H9 (cell line): Measurements from ENCODE around the gene EDAR. TPM values are rescaled to one million over a fixed set of nuclear protein-coding genes. Genes with fewer than 3 reads are reported as not detected.

Experiments used
- DNase-seq: peaks from one replicate; pipeline ENCODE4 v3.0.0-alpha.2; 2017
- H2AFZ ChIP-seq: one replicate; pipeline ENCODE4 v1.6.1; 2013; ENCODE audit warnings: mild to moderate bottlenecking, low read length, control low read depth, moderate library complexity
- H2AK5ac ChIP-seq: 2 replicates; pipeline ENCODE4 v1.6.1; 2013; ENCODE audit warnings: low read length, control low read depth, mixed read lengths; ENCODE audit not compliant: insufficient read length
- H2BK120ac ChIP-seq: one replicate; pipeline ENCODE4 v1.6.1; 2013; ENCODE audit warnings: low read depth, mild to moderate bottlenecking, low read length, control low read depth, inconsistent platforms; ENCODE audit not compliant: poor library complexity, severe bottlenecking
- H2BK12ac ChIP-seq: 2 replicates; pipeline ENCODE4 v1.6.1; 2013; ENCODE audit warnings: low read length, control low read depth, mixed read lengths, low read depth; ENCODE audit not compliant: insufficient read length
- H2BK15ac ChIP-seq: 2 replicates; pipeline ENCODE4 v1.6.1; 2013; ENCODE audit warnings: low read depth, low read length, control low read depth
- H2BK20ac ChIP-seq: one replicate; pipeline ENCODE4 v1.6.1; 2013; ENCODE audit warnings: low read depth, mild to moderate bottlenecking, low read length, control low read depth, inconsistent platforms; ENCODE audit not compliant: poor library complexity, severe bottlenecking
- H2BK5ac ChIP-seq: 2 replicates; pipeline ENCODE4 v1.6.1; 2013; ENCODE audit warnings: low read length, control low read depth, mixed read lengths; ENCODE audit not compliant: insufficient read length
- H3K14ac ChIP-seq: 2 replicates; pipeline ENCODE4 v1.6.1; 2013; ENCODE audit warnings: low read length, control low read depth; ENCODE audit not compliant: insufficient read depth
- H3K18ac ChIP-seq: 2 replicates; pipeline ENCODE4 v1.6.1; 2013; ENCODE audit warnings: low read depth, mild to moderate bottlenecking, mixed read lengths, low read length, control low read depth; ENCODE audit not compliant: insufficient read length
- H3K23ac ChIP-seq: 2 replicates; pipeline ENCODE4 v1.6.1; 2013; ENCODE audit warnings: low read length, control low read depth, mixed read lengths, low read depth; ENCODE audit not compliant: insufficient read length
- H3K23me2 ChIP-seq: 2 replicates; pipeline ENCODE4 v1.6.1; 2013; ENCODE audit warnings: low read depth, mild to moderate bottlenecking, mixed read lengths, low read length, control low read depth; ENCODE audit not compliant: insufficient read length, poor library complexity, severe bottlenecking
- H3K27ac ChIP-seq: 2 replicates; pipeline ENCODE4 v1.5.1; 2013; ENCODE audit warnings: low read length, control low read depth, mixed read lengths, low read depth; ENCODE audit not compliant: insufficient read length
- H3K27me3 ChIP-seq: 2 replicates; pipeline ENCODE4 v1.6.1; 2013; ENCODE audit warnings: low read length, control low read depth, inconsistent platforms; ENCODE audit not compliant: insufficient read depth
- H3K4ac ChIP-seq: 2 replicates; pipeline ENCODE4 v1.6.1; 2013; ENCODE audit warnings: low read depth, mild to moderate bottlenecking, control low read depth, inconsistent platforms, low read length, moderate library complexity
- H3K4me1 ChIP-seq: 2 replicates; pipeline ENCODE4 v1.6.1; 2013; ENCODE audit warnings: low read length, control low read depth, inconsistent platforms; ENCODE audit not compliant: insufficient read depth
- H3K4me2 ChIP-seq: 2 replicates; pipeline ENCODE4 v1.6.1; 2013; ENCODE audit warnings: low read length, control low read depth, mixed read lengths; ENCODE audit not compliant: insufficient read length, insufficient read depth
- H3K56ac ChIP-seq: 2 replicates; pipeline ENCODE4 v1.6.1; 2013; ENCODE audit warnings: low read depth, mild to moderate bottlenecking, mixed read lengths, low read length, control low read depth; ENCODE audit not compliant: insufficient read length
- H3K79me1 ChIP-seq: 2 replicates; pipeline ENCODE4 v1.6.1; 2013; ENCODE audit warnings: low read depth, mild to moderate bottlenecking, moderate library complexity, low read length, control low read depth, inconsistent platforms; ENCODE audit not compliant: insufficient read depth, poor library complexity, severe bottlenecking
- H3K79me2 ChIP-seq: 2 replicates; pipeline ENCODE4 v1.6.1; 2013; ENCODE audit warnings: low read length, control low read depth, inconsistent platforms; ENCODE audit not compliant: insufficient read depth
- H3K9ac ChIP-seq: 2 replicates; pipeline ENCODE4 v1.6.1; 2013; ENCODE audit warnings: low read length, control low read depth, mixed read lengths; ENCODE audit not compliant: insufficient read length; ENCODE audit errors: extremely low read depth
- H3K9me3 ChIP-seq: one replicate; pipeline ENCODE4 v1.6.1; 2013; ENCODE audit warnings: low read depth, low read length, inconsistent platforms; ENCODE audit not compliant: control insufficient read depth
- H3T11ph ChIP-seq: one replicate; pipeline ENCODE4 v1.6.1; 2013; ENCODE audit warnings: mild to moderate bottlenecking, low read length, control low read depth, inconsistent platforms
- H4K20me1 ChIP-seq: one replicate; pipeline ENCODE4 v1.6.1; 2013; ENCODE audit not compliant: control insufficient read depth, insufficient read length, insufficient read depth
- H4K5ac ChIP-seq: 2 replicates; pipeline ENCODE4 v1.6.1; 2013; ENCODE audit warnings: low read depth, mild to moderate bottlenecking, mixed read lengths, low read length, control low read depth; ENCODE audit not compliant: insufficient read length
- H4K8ac ChIP-seq: replicated peaks from 2 replicates; pipeline ENCODE4 v1.6.1; 2013; ENCODE audit warnings: low read length, control low read depth, mixed read lengths, low read depth; ENCODE audit not compliant: insufficient read length
- H4K91ac ChIP-seq: 2 replicates; pipeline ENCODE4 v1.6.1; 2013; ENCODE audit warnings: low read depth, mild to moderate bottlenecking, moderate library complexity, mixed read lengths, low read length, control low read depth; ENCODE audit not compliant: insufficient read length
- H3K27ac Mint-ChIP-seq, 3 experiments: 2 replicates in 2 of 3; 3 replicates in 1 of 3; pipeline ENCODE4 v1.8.0; 2020 to 2021; ENCODE audit warnings: mixed read lengths in 3 of 3, mild to moderate bottlenecking in 1 of 3, moderate library complexity in 1 of 3
- H3K27me3 Mint-ChIP-seq: 2 replicates; pipeline ENCODE4 v1.8.0; 2021; ENCODE audit warnings: low read depth, mild to moderate bottlenecking, moderate library complexity, mixed read lengths
- H3K36me3 Mint-ChIP-seq, 3 experiments: 2 replicates in 2 of 3; 3 replicates in 1 of 3; pipeline ENCODE4 v1.8.0; 2020 to 2021; ENCODE audit warnings: low read depth in 3 of 3, mixed read lengths in 3 of 3; ENCODE audit not compliant: insufficient read depth in 1 of 3
- H3K4me1 Mint-ChIP-seq, 2 experiments: 2 replicates each; pipeline ENCODE4 v1.8.0; 2020; ENCODE audit warnings: mixed read lengths in 2 of 2
- H3K4me3 Mint-ChIP-seq, 2 experiments: 2 replicates in 1 of 2; 3 replicates in 1 of 2; pipeline ENCODE4 v1.8.0; 2020 to 2021; ENCODE audit warnings: mild to moderate bottlenecking in 2 of 2, mixed read lengths in 2 of 2, moderate library complexity in 1 of 2
- H3K9me3 Mint-ChIP-seq, 2 experiments: 2 replicates in 1 of 2; 3 replicates in 1 of 2; pipeline ENCODE4 v1.8.0; 2020; ENCODE audit warnings: mild to moderate bottlenecking in 2 of 2, mixed read lengths in 2 of 2, moderate library complexity in 1 of 2
- WGBS: extraction: QIAGEN DNeasy Blood & Tissue Kit; methylation state at CpG from one replicate; pipeline ENCODE4 v1.1.7; 2013; ENCODE audit warnings: missing lambda C conversion rate, low lambda C conversion rate, mixed read lengths; ENCODE audit not compliant: insufficient read length; ENCODE audit errors: extremely low coverage; 5-methylcytosine and 5-hydroxymethylcytosine counted together
- total RNA-seq: library from RNA; stranded (reverse); gene quantifications from 2 replicates; pipeline ENCODE4 v1.2.1, GENCODE V29; 2021
- TF ChIP-seq, protein P1 (sequence below): fragments of 200-600 bp; sonication (generic); conservative IDR thresholded peaks from 3 replicates; pipeline ENCODE4 v1.8.0; 2021; ENCODE audit warnings: antibody characterized with exemption, mild to moderate bottlenecking

Gene EDAR
- total RNA-seq, 1 experiment from 2014 or later = not detected

GRCh38 chr2:108938077-108938710 lies 50.8 kb downstream of the EDAR start:
- Histone ChIP-seq H3K27ac (no peak overlapping the region), H3K14ac (no peak overlapping the region), H2BK5ac (no peak overlapping the region), H3K79me1 (no peaks in the 10 kb centered on the region), H2BK12ac (no peak overlapping the region), H4K5ac (no peak overlapping the region), H4K8ac (no peak overlapping the region), H3K4me1 (no peaks in the 10 kb centered on the region), H2BK20ac (no peak overlapping the region), H2AFZ (no peak overlapping the region), H3K27me3 (no peaks in the 10 kb centered on the region), H3K18ac (no peak overlapping the region), H3K9me3 (no peaks in the 10 kb centered on the region), H2BK15ac (no peak overlapping the region), H3K4me2 (no peak overlapping the region), H2AK5ac (no peak overlapping the region), H2BK120ac (no peak overlapping the region), H4K91ac (no peak overlapping the region), H3T11ph (no peak overlapping the region), H4K20me1 (no peaks in the 10 kb centered on the region), H3K23ac (no peak overlapping the region), H3K4ac (no peak overlapping the region), H3K23me2 (no peaks in the 10 kb centered on the region), H3K79me2 (no peaks in the 10 kb centered on the region), H3K9ac (no peak overlapping the region), H3K56ac (no peak overlapping the region)
- no peak overlapping the region for H3K4me3 Mint-ChIP-seq
- H3K36me3 Mint-ChIP-seq = no peaks in the 10 kb centered on the region
- H3K4me1 Mint-ChIP-seq = peaks cover 29 to 34% of the 10 kb centered on the region in 2 experiments
- no CpG with 5 or more reads among the region's 9 CpGs for WGBS
- peaks cover 3% of the 10 kb centered on the region; the same call in 1 of the 2 replicates for H3K27me3 Mint-ChIP-seq
- H3K27ac Mint-ChIP-seq = no peak overlapping the region
- no peaks in the 10 kb centered on the region for H3K9me3 Mint-ChIP-seq
- TF ChIP-seq, protein P1, sequence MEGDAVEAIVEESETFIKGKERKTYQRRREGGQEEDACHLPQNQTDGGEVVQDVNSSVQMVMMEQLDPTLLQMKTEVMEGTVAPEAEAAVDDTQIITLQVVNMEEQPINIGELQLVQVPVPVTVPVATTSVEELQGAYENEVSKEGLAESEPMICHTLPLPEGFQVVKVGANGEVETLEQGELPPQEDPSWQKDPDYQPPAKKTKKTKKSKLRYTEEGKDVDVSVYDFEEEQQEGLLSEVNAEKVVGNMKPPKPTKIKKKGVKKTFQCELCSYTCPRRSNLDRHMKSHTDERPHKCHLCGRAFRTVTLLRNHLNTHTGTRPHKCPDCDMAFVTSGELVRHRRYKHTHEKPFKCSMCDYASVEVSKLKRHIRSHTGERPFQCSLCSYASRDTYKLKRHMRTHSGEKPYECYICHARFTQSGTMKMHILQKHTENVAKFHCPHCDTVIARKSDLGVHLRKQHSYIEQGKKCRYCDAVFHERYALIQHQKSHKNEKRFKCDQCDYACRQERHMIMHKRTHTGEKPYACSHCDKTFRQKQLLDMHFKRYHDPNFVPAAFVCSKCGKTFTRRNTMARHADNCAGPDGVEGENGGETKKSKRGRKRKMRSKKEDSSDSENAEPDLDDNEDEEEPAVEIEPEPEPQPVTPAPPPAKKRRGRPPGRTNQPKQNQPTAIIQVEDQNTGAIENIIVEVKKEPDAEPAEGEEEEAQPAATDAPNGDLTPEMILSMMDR = no peak
- no peak for DNase-seq
